Neutrophil (primary cell): ENCODE measurements around the gene NSRP1.

Experiments
- H3K27ac ChIP-seq: fragments of 200-600 bp; sonication (generic); 2 replicates; pipeline ENCODE4 v1.5.1; 2016; ENCODE audit warnings: mild to moderate bottlenecking, moderate library complexity
- H3K27me3 ChIP-seq: fragments of 200-600 bp; sonication (generic); 2 replicates; pipeline ENCODE4 v1.6.0; 2016; ENCODE audit warnings: mild to moderate bottlenecking
- H3K36me3 ChIP-seq: fragments of 200-600 bp; sonication (generic); 2 replicates; pipeline ENCODE4 v1.5.1; 2017
- H3K4me1 ChIP-seq, 2 experiments: fragments of 200-600 bp in 1 of 2; sonication (generic) in 1 of 2; 1 replicate in 1 of 2; 2 replicates in 1 of 2; pipeline versions ENCODE4 v1.5.1 to v1.6.1; 2013 to 2016; ENCODE audit warnings: low read depth in 1 of 2, low read length in 1 of 2, mild to moderate bottlenecking in 1 of 2, moderate library complexity in 1 of 2; ENCODE audit not compliant: control insufficient read depth in 1 of 2, insufficient read depth in 1 of 2
- H3K4me3 ChIP-seq, 2 experiments: fragments of 200-600 bp in 1 of 2; sonication (generic) in 1 of 2; 1 replicate in 1 of 2; 2 replicates in 1 of 2; pipeline ENCODE4 v1.5.1; 2013 to 2016; ENCODE audit warnings: low read depth in 1 of 2, low read length in 1 of 2, mild to moderate bottlenecking in 1 of 2, moderate library complexity in 1 of 2
- H3K9me3 ChIP-seq: fragments of 200-600 bp; sonication (generic); 2 replicates; pipeline ENCODE4 v1.5.1; 2016
- TF ChIP-seq, protein P1 (sequence below): fragments of 200-600 bp; sonication (generic); IDR thresholded peaks from 2 replicates; pipeline ENCODE4 v1.5.1; 2016; ENCODE audit warnings: antibody characterized with exemption

NSRP1 gene

DNA sequence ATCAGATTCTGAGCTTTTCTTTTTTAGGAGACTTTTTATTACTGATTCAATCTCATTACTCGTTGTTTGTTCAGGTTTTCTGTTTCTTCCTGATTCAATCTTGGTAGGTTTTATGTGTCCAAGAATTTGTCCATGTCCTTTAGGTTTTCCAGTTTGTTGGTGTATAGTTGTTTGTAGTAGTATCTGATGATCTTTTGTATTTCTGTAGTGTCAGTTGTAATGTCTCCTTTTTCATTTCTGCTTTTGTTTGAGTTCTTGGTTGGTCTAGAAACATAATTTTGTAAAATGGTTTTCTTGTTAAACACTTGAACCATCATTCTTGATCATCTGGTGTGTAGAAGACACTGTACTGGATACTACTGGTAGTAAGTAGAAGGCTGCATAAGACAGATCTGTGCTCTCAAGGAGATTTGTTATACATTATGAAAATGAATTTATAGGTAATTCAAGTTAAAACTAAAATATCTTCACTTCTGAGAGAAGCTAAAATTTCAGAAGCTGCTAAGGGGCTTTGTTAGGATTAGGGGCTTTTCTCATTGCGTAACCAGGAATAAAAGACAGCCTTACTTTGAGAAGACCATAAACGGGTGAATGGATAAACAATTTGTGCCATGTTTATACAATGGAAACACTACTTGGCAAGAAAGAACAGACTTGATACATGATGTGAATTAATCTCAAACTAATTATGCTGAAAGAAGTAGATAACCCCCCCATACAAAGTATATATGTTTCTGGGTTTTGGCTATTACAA lies 44.0 kb downstream of the NSRP1 start:
- no peaks in the 10 kb centered on the region for H3K27me3 ChIP-seq
- H3K4me3 ChIP-seq, result no peak overlapping the region
- no peaks in the 10 kb centered on the region for H3K4me1 ChIP-seq
- no peaks in the 10 kb centered on the region for H3K9me3 ChIP-seq
- H3K27ac ChIP-seq, result no peak overlapping the region
- peaks cover 13% of the 10 kb centered on the region for H3K36me3 ChIP-seq
- TF ChIP-seq, protein P1, sequence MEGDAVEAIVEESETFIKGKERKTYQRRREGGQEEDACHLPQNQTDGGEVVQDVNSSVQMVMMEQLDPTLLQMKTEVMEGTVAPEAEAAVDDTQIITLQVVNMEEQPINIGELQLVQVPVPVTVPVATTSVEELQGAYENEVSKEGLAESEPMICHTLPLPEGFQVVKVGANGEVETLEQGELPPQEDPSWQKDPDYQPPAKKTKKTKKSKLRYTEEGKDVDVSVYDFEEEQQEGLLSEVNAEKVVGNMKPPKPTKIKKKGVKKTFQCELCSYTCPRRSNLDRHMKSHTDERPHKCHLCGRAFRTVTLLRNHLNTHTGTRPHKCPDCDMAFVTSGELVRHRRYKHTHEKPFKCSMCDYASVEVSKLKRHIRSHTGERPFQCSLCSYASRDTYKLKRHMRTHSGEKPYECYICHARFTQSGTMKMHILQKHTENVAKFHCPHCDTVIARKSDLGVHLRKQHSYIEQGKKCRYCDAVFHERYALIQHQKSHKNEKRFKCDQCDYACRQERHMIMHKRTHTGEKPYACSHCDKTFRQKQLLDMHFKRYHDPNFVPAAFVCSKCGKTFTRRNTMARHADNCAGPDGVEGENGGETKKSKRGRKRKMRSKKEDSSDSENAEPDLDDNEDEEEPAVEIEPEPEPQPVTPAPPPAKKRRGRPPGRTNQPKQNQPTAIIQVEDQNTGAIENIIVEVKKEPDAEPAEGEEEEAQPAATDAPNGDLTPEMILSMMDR, result no peak

DNA sequence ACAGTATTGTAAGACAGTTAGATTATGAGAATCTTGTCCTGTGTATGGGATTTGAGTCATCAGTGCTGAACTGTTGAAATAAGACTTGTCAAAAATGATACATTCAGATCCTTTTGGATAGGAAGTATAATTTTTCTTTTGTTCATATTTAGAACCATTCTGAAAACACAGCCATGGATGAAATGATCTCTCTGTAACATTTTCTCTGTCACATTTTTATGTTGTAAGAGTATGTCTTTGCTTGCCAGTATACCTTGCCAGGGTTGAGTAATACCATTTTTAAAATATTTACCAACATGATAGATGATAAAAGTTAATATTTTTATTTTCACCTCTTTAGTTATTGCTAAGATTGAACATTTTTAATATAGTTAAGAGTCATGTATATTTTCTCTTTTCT lies 45.0 kb downstream of the NSRP1 start:
- Histone ChIP-seq H3K4me1 (no peaks in the 10 kb centered on the region), H3K27me3 (no peaks in the 10 kb centered on the region), H3K27ac (no peak overlapping the region), H3K9me3 (no peaks in the 10 kb centered on the region), H3K4me3 (no peak overlapping the region), H3K36me3 (peaks cover 11% of the 10 kb centered on the region)
- TF ChIP-seq, protein P1, result no peak

DNA sequence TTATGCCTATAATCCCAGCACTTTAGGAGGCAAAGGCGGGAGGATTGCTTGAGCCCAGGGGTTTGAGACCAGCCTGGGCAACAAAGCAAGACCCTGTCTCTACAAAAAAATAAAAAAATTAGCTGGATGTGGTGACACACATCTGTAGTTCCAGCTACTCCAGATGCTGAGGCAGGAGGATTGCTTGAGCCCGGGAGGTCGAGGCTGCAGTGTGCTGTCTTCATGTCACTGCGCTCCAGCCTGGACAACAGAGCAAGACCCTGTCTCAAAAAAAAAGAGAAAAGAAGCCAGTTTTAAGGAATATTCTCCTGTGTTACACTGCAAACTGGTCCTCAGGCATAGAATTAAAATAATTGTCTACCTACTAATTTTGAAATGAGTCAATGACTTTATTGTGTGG lies 47.9 kb downstream of the NSRP1 start:
- Histone ChIP-seq H3K36me3 (peaks cover 6% of the 10 kb centered on the region), H3K4me1 (no peaks in the 10 kb centered on the region), H3K27me3 (no peaks in the 10 kb centered on the region), H3K27ac (no peak overlapping the region), H3K4me3 (no peak overlapping the region), H3K9me3 (no peaks in the 10 kb centered on the region)
- TF ChIP-seq, protein P1, result no peak

DNA sequence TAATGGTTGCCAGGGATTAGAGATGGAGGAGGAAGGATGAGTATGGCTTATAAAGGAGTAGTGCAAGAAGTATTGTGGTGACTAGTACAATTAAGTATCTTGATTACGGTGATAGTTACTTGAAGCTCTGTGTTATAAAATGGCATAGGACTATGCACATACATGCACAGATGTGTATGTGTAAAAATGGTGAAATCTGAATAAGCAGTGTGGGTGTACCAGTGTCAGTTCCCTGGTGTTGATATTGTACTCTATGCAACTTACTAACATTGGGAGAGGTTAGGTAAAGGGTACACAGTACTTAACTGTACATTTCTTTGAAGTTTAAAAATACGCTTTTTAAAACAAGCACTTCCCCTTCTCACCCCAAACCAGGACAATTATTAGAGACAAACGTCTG lies 48.5 kb downstream of the NSRP1 start:
- H3K27me3 ChIP-seq, result no peaks in the 10 kb centered on the region
- H3K9me3 ChIP-seq, result no peaks in the 10 kb centered on the region

DNA sequence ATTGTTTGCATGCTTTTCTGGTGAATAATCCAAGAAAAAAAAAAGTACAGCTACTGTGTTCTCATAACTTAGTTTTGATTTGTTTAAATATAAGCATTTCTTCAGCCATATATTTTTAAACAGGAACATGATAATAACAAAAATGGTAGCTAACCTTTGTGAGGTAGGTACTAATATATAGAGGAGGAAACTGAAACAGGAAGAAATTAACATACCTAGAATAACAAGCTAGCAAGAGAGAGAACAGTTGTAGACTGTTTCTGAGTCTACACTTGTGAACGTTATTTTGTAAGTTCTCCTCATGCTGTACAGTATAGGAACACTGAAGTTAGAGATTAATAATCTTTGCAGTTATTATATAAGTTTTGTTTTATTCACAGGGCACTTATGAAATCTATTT lies 49.3 kb downstream of the NSRP1 start:
- Histone ChIP-seq H3K4me3 (no peak overlapping the region), H3K27me3 (no peaks in the 10 kb centered on the region), H3K4me1 (no peaks in the 10 kb centered on the region), H3K27ac (no peak overlapping the region), H3K9me3 (no peaks in the 10 kb centered on the region), H3K36me3 (peaks cover 6% of the 10 kb centered on the region)
- TF ChIP-seq, protein P1, result no peak

More for the DNA sequence above, 48.5 kb downstream of the NSRP1 start:
- H3K4me3 ChIP-seq, result no peak overlapping the region
- peaks cover 6% of the 10 kb centered on the region for H3K36me3 ChIP-seq
- H3K4me1 ChIP-seq, result no peaks in the 10 kb centered on the region
- no peak overlapping the region for H3K27ac ChIP-seq
- TF ChIP-seq, protein P1, result no peak
